Activated naive CD4-positive, alpha-beta T cell (primary cell): Measurements from ENCODE around the gene GRID1.

Source experiments
- DNase-seq, 4 experiments: peaks; one replicate each; lab custom pipeline; 2025; lab: John Stamatoyannopoulos, UW

GRID1 gene

DNA sequence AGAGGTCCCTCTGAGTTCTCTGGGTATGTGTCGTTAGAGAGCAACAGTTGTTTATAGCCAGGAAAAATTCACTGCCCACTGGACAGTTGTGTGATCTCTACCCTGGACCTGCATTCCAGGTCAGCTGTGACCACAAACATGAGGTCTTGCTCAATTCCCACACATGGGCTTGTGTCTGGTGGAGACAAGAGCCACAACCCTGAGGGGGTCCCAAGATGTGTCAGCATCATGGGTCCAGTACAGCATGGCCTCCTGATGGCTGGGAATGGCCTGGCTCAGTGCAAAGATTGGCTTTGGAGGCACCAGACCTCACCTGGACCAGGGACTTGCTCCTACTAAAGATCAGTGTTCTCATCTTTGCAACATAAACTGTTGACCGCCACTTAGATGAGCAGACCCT, 751.6 kb downstream of the GRID1 start:
- DNase-seq, result no peak

DNA sequence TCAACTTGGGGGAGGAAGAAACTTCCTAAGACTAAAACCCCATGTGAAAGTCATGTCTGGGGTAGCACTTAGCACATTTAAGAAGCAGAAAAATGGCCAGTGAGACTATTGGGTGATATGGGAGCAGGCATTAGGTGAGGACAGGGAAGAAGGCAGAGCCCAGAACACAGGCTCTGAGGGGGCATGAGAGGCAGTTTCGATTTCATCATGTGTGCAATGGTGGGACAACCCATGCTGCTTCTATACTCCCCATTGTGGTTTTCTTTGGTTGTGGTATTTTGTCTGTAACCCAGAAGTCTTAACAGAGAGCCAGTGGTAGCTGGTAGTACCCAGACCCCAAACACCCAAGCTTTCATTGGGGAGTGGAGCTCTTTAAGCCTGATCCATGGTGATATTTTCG, 752.0 kb downstream of the GRID1 start:
- DNase-seq, result no peak

DNA sequence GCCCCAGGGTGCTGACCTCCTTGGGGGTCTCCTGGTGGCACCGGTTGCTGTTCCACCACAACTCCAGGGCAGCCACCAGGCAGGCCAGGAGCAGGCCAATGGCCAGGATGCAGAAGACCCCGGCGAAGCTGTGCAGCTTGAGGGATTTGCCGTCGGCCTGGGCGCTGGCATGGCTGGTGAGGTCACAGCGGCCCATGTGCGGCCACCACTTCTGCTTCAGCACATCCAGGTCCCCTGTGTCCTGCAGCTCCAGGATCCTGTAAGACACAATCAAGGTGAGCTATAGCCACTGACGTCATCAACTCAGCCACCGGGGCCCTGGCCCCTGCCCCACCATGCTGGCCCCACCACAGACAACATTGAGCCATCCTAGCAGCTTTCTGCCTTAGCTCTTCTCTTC, 753.2 kb downstream of the GRID1 start:
- no peak for DNase-seq

DNA sequence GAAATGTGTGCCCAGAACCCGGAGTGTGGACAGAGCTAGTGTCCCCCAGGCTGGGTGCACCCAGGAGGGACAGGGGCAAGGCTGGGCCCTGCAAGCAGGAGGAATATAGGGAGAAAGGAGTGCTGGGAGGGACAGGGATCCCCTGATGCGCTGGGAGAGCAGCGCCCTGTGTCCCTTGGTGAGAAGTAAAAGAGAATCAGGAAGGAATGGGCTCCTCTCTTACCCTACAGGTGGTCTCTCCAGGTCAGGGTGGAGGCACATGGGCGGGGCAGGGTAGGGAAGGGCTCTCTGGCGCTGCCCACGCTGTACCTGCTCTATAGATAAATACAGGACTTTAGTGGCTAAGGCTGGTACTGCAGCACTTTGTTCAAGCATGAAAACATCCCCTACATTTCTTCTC, 753.8 kb downstream of the GRID1 start:
- DNase-seq, result no peak

DNA sequence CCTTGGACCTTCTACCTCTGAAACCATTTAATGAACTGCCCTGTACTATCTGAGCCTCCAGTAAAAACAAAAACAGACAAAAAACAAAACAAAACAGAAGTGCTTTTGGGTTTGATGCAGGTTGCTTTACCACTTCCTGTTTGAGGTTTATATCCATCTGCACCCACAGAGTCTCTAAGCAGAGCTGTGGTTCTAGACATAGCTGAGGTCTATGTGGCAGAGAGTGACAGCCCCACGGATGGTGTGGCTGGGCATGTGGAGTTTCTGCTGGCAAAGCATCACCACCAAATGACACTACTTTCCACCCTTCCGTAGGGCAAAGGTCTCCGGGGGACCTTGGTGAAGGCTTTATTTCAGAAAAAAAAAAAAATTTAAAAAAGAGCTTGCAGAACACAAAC, 754.2 kb downstream of the GRID1 start:
- DNase-seq, result peak in 1 of 4 experiments; percentile 5

DNA sequence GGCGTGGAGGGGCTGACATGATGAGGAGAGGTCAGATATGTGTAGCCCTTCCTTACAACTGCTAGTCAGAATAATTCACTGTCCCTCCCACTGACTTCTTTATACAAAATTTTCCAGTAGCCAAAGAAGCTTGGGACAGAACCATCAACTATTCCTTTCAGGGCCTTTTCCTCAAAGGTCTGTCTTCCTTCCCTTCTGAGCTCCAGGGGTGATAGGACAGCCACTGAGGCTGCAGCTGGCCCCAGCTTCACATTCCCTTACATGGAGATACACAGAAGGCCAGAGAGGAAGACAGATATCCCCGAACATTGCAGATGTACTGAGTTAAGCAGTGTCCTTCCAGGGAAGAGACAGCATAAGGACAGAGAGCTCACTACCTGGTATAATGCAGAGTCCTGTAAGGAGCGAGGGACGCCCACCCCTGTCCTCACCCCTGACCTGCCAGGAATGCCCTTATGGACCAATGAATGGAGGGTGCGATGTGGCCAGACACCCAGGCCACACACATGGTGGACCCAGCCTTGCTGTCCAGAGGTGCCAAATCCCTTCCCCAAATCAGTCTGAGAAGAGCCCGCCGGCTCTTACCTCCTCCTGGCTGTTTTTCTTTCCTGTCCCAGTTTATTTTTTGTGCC, 754.7 kb downstream of the GRID1 start:
- no peak for DNase-seq

DNA sequence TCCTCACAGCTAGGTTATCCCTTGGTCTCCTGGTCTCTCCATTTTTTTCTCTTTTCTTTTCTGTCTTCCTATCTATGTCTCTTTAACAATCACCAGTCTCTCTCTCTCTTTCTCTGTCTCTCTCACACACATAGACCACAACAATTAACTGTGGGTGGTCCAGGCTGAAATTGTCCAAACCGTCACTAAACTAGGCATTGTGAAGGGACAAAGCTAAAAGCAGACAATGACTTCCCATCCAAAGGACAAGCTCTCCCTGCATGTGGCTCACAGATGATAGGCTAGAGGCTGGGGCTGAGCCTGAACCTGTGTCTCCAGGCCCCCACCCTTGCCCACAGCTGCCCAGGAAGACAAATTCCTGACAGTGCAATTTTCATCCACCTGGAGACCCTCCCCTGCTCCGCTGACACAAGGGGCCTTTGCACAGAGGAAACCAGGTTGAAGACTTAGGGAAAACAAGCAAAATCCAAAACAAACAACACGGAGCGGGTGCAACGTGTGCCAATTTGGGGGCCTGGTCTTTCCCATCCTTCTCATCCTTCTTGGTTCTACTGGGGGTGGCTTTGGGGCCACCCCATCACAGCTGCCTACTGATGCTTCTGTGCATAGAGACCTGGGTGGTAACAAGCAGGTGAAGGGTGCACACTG, 755.4 kb downstream of the GRID1 start:
- DNase-seq, result no peak

DNA sequence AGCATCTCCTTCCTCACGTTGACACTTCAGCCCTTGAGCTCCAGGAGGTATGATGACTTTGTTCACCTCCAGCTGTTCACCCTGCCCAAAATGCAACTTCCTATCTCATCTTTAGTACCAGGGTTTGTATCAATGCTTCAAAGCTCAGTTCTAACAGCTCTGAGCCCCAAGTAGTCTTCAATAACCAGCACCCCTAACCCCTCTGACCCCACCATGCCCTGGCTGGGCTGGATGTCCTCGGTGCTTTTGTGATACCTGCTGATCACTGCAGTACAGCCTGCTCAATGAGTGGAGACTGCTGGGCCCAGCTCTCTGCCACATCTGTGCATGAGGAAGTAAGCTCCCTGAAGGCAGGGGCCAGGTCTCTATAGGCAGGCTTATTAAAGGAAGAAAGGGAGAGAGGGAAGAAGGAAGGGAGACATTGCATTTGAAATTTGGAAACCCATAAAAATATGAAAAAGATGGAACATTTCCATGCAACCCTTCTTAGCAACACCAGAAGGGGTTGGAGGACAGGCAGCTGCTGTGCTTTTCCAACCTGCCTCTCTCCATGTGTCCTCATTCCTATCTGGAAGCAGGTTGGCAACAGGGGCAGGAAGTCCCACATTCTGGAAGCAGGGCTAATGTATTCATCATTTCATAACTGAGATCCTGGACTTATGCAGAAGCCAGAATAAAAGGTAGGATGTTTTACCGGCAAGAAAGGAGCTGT, 756.1 kb downstream of the GRID1 start:
- no peak for DNase-seq

DNA sequence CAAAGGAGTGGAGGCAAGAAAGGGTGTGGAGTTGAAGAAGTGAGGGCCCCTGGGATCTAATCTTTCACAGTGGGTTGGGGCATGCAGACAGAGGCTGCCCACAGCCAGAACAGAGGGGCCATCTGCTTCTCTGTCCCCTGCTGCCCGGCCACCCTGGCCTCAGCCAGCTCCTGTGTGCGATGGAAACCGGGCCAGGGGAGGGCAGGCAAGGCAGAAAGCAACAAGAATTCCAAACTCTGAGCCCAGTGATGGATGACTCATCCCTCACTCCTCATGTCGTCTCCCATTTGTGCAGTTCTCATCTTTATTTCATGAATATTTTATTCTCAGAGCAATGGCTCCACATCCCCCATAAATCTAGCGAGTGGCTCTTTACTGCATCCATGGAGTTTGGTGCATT, 757.1 kb downstream of the GRID1 start:
- no peak for DNase-seq

DNA sequence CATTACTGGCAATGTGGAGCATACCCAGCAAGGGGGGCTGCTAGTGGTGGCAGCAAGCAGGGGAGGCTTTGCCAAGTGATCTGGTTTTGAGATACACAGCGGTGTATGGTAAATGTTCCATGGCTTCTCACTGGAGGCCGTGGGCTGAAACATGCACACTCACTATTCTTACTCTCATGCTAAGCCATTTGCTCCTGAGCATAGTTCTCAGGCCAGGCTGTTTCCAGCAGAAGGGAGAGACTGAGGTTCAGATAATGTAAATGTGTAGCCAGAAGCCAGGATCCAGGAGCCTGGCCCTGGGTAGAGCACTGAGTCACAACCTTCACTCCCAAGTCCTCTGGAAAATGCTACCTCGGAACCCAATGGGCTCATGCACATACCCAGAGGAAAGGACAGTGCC, 757.9 kb downstream of the GRID1 start:
- no peak for DNase-seq

DNA sequence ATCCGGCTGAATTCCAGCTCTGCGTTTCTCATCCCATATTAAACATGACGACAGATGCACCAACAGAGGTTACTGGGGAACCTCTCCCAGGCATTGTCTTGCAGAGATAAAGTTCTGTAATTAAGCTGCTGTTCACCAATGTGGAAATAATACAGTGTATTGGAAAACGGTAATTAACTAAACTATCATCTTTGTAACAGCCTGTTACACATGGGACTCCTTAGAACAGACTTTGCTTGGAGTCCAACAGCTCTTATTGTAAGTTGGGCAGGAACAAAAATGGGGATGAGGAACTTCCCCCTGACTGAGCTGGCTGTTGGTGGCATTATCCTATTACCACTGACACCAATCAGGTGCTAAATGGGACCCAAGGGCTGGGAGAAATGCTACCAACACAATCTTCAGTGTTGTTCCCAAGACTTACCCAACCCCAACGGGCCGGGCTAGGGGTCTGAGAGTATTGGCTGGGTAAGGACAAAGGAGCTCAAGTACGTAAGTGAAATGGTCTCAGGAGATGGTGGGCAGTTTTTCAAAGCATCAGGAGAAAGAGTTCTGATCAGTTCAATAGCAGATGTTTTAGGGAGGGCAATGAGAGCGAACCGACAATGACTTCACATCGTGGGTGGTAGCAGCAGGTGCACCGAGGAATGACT, 759.4 kb downstream of the GRID1 start:
- no peak for DNase-seq

DNA sequence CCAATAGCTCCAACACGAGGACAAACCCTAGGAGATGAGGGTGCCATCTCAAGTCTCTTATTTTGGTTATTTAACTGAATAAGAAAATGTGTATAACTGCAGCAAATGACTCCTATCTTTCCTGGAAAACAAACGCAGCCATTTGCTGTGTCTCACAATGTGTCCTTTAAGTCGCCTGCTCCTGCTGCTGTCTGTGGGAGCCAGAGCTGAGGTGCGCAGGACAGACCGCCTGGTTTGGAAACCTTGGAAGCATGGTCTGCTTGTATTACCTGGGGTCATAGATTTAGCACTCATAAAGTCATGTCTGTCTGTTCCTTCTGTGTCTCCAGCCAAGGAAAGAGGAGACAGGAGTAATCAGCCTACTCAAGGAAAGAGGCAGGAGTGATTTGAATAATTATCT, 760.2 kb downstream of the GRID1 start:
- DNase-seq, result no peak

DNA sequence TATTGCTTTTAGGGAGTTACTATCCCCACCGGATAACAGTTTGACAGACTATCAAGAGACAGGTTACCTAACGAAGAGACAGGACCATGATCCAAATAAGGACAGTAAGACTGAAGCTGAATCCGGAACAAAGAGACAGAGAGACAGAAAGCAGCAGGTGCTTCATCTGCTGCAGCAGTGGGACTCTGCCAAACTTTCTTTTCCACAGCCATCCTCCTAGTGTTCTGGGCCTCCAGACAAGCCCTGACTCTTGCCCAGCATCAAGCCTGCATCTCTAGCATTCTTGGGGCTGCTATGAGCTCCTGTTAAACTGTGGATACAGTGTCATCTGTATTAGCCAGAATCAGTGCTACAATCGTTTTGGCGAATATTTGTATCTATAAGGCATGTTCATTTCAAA, 761.7 kb downstream of the GRID1 start:
- DNase-seq, result no peak

DNA sequence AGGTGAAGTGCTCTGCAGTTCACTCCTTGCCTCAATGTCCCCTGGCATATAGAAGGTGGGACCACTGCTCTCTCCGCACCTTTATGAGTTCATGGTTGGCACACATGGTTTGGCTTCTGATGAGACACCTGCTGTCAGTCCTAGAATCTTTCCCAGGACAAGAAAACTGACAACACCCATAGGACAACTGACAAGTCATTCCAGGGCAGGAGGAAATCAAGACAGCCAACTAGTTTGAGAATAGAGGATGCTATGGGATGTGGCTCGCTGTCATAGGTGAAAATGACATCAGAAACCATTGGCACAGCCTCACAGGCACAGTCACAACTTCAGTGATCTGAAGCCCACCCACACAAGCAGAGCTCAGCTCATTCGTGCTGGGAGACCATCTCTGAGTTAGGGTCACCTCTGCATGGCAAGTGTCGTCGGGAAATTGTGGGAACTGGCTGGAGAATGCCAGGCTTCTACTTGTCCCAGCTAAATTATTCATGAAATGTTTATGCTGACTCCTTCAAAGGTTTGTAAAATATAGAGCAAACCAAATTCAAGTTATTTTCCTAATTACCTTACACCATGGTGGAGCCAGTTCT, 762.4 kb downstream of the GRID1 start:
- no peak for DNase-seq

DNA sequence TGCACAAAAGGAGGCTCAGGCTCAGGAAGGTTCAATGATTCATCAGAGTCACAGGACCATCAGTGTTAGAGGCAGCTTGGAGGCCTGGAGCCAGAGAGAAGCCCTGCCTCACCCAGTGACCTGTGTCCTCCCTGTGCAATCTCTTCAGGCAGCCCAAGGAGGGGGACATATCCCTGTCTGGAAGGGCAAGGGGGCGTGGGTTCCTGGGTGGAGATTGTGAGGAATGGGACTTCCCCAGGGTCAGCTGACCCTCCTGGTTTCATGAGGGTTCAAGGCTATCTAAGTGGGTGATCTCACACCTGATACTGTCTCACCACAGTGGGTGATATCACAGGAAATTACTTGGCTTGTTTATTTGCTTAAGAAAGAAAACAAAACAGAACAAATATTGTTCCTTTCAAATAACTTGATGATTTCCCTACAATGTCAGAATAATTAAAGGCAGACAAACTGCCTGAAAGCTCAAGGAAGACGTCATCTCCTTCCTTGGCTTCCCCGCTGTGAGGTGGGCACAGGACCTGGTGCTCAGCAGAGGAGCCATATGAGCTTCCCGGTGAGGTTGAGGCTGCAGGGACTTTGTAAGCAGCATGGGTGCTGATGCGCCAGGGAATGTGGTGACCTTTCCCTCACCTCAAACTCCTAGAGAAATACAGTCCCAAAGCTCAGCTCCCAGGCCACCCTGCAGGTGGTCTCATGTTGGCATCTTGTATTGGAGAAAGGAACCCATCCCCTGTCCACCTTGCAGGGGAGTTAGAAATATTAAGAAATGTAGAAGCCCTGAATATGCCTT, 763.2 kb downstream of the GRID1 start:
- DNase-seq, result no peak

DNA sequence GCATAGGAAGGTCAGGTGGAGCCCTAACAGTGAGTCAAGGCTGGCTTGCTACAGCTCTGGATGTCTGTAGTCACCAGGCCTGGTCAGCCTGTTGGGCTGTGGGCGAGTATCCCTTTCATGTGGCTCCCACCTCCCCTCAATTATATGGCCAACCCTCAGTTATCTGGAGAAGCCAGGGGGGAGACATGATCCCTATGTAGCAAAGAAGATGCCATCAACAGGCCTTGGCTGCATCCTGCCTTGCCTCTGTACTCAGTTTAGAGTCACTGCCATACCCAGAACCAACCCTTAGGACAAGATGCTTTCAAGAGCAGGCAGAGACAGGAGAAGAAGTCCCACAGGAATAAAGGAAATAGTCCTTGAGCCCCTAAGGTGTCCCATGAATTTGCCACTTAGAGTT, 763.9 kb downstream of the GRID1 start:
- DNase-seq, result no peak

DNA sequence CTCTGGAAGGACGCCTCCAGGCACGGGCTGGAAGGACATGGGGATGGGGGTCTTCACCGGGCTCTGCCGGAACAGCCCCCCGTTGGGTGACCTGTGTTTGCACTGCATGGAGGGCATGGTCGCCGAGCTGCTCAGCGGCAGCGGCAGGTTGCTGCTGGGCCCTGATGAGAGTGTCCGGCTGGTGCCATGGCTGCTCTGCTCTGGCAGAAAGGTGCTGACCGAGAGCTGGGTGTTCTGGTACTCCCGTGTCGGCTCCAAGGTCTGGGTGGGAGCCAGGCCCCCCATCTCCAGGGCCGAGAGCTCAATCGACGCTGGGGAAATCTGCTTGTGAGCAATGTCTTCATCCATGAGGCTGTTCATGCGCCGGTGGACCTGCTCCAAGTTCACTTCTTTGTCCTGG, 764.3 kb downstream of the GRID1 start:
- DNase-seq, result no peak

DNA sequence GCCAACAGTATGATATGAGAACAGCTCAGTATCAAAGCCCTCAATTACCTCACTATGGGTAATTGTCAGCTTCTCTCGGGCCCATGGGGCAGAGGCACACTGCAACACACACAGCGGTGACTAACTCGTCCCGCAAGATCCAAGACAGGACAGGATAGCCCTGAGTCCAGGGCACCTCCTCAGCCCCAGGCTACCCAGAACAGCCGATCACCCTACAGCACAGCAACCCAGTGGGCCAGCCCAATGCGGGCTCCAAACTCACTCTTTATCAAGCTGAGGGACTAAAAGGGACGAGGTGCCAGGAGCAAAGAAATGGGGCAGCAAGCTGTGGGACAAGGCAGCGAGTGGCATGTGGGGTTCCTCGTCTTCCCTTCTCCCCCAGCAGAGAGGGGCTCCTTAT, 765.1 kb downstream of the GRID1 start:
- DNase-seq, result no peak

DNA sequence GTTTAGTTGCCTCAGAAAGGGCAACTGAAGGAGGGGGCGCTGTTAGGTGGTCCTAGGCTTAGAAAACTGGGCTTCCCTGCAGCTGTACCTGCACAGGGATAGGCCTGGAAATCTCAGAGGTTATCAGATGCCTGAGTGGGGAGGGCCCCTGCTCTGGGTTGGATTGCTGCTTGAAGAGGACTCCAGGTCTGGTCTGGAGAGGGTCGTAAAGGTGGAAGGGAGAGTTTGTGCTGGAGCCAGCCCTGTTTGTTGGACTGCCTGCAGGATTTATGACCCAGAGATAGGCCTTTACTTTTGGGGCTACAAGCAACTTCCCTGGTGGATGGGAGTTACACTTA, 765.9 kb downstream of the GRID1 start:
- DNase-seq, result no peak

DNA sequence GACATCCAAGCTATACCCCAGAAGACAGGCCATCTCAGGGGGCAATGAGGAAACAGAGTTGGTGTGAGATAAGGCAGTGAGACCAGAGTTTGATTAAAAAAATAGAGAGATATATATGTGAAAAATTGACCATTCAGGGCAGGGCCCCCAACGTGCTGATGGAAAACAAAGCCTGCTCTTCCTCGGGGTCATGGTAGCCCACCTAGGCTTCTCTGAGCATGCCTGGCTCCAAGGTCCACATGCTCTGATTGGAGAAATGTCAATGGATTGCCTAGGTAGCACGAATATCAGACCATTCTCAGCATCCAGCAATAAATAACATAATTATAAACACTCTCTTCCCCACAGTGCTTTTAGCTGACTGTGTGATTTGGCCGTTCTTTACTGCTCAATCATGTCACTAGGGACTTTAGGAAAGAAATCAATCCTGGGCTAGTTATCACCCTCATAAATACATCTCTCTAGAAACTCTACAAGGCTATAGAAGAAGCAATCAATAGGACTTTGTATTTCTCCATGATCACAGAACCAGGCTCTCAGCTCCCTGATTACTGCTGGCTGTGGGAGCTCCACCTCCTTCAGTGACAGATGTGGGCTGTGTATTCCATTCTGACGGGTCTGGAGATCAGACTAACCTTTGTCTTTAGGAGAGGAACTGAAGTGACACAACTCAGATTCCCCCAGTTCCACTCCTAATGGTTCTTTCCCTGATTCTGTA, 766.4 kb downstream of the GRID1 start:
- no peak for DNase-seq

DNA sequence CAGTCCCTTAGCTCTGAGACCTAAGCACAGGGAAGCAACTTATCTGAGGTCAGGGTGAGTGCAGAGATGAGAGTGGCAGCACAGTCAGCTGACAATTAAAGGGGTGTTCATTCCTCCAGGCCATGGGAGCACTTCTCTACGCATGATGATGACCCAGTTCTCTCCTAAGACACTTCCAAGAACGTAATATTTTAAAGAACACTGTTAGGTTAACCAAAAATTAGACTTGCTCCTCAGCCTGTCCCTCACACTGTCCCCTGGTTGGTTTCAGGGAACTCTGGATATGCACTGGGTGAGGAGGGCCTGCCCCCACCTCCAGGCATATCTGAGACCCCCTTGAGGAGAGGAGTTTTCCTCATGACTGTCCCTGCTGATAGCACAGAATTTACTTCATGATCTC, 767.5 kb downstream of the GRID1 start:
- DNase-seq, result no peak
